Fibroblast of the aortic adventitia (primary cell): ENCODE results near the gene GLYR1. TPM values are rescaled to one million over a fixed set of nuclear protein-coding genes. Genes with fewer than 3 reads are reported as not detected.

Experiments used
- DNase-seq: peaks from one replicate; pipeline ENCODE4 v3.0.0-alpha.2; 2010; ENCODE audit warnings: low read depth
- H3K4me3 ChIP-seq: 2 replicates; pipeline ENCODE4 v1.5.1; 2011; ENCODE audit warnings: low read depth, mild to moderate bottlenecking, control low read depth, low read length, moderate library complexity
- total RNA-seq: library from RNA; depleted of rRNA; stranded (reverse); fragments of >200 nt; gene quantifications from 2 replicates; pipeline ENCODE4 v1.2.3, GENCODE V29; 2012; ENCODE audit warnings: low replicate concordance
- TF ChIP-seq, protein P1 (sequence below): IDR thresholded peaks from 2 replicates; pipeline ENCODE4 v1.5.1; 2011; ENCODE audit warnings: mild to moderate bottlenecking, low read length, control low read depth, inconsistent platforms; ENCODE audit not compliant: insufficient read depth

The GLYR1 gene
- total RNA-seq, 1 donor = 55.0 TPM

- DNase-seq = no peak
- H3K4me3 ChIP-seq = no peak overlapping the region
- TF ChIP-seq, protein P1, sequence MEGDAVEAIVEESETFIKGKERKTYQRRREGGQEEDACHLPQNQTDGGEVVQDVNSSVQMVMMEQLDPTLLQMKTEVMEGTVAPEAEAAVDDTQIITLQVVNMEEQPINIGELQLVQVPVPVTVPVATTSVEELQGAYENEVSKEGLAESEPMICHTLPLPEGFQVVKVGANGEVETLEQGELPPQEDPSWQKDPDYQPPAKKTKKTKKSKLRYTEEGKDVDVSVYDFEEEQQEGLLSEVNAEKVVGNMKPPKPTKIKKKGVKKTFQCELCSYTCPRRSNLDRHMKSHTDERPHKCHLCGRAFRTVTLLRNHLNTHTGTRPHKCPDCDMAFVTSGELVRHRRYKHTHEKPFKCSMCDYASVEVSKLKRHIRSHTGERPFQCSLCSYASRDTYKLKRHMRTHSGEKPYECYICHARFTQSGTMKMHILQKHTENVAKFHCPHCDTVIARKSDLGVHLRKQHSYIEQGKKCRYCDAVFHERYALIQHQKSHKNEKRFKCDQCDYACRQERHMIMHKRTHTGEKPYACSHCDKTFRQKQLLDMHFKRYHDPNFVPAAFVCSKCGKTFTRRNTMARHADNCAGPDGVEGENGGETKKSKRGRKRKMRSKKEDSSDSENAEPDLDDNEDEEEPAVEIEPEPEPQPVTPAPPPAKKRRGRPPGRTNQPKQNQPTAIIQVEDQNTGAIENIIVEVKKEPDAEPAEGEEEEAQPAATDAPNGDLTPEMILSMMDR = no peak
These were observed 20.1 kb downstream of the GLYR1 start for GRCh38 chr16:4826980-4827379.

GRCh38 chr16:4826526-4826925, 20.6 kb downstream of the GLYR1 start:
- DNase-seq = no peak
- no peak overlapping the region for H3K4me3 ChIP-seq
- TF ChIP-seq, protein P1 = no peak

- H3K4me3 ChIP-seq = no peak overlapping the region
- no peak for DNase-seq
These were observed 21.9 kb downstream of the GLYR1 start for GRCh38 chr16:4825196-4825595.

GRCh38 chr16:4820652-4821051, 26.4 kb downstream of the GLYR1 start:
- no peak overlapping the region for H3K4me3 ChIP-seq
- DNase-seq = no peak
- TF ChIP-seq, protein P1 = no peak

More at GRCh38 chr16:4825196-4825595, 21.9 kb downstream of the GLYR1 start:
- TF ChIP-seq, protein P1 = no peak

GRCh38 chr16:4814542-4815173, 32.4 kb downstream of the GLYR1 start:
- DNase-seq = no peak
- H3K4me3 ChIP-seq = no peak overlapping the region
- TF ChIP-seq, protein P1 = no peak

GRCh38 chr16:4814046-4814445, 33.0 kb downstream of the GLYR1 start:
- H3K4me3 ChIP-seq = no peak overlapping the region
- TF ChIP-seq, protein P1 = no peak
- DNase-seq = no peak
